NCI-H1092 treated with DMSO at 0.1 percent for 48 hours (cell line): ENCODE data around the gene PSTPIP1.

Source experiments
- DNase-seq: peaks from one replicate; lab custom pipeline; 2025; lab: John Stamatoyannopoulos, UW

Gene PSTPIP1

GRCh38 chr15:77030928-77031375, 36.0 kb downstream of the PSTPIP1 start:
- no peak for DNase-seq

DNA sequence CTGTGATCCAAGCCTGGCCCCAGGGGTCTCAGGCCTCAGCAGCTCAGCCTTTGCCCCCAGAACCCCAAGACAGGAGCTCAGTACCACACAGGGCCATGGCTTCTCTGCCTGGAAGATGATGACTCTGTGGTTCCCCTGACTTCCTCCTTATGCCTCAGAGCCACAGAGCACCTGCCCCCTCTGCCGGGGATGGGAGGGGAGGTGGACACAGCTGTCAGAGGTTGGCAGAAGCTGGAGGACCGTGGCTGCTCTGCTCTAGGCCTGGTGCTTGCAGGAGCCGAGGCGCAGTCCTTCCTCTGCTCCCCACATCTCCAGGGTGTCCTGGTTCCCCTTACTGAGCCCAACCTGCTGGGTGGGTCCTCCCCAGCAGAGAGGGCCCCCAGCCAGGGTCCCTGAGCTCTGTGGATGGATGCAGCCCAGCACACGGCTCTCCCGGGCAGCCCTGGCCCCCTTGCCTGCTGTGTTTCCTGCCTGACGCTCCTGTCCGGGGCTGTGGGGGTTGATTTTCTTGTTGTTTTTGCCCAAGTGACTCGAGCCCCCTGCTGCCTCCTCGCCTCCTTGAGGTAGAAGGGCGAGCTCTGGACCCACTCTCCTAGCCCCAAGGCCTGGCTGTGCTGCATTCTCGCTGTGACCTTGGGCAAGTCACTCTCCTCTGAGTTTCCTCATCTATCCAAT, 36.6 kb downstream of the PSTPIP1 start:
- peak; percentile 30 for DNase-seq

GRCh38 chr15:77032052-77032646, 37.2 kb downstream of the PSTPIP1 start:
- no peak for DNase-seq

DNA sequence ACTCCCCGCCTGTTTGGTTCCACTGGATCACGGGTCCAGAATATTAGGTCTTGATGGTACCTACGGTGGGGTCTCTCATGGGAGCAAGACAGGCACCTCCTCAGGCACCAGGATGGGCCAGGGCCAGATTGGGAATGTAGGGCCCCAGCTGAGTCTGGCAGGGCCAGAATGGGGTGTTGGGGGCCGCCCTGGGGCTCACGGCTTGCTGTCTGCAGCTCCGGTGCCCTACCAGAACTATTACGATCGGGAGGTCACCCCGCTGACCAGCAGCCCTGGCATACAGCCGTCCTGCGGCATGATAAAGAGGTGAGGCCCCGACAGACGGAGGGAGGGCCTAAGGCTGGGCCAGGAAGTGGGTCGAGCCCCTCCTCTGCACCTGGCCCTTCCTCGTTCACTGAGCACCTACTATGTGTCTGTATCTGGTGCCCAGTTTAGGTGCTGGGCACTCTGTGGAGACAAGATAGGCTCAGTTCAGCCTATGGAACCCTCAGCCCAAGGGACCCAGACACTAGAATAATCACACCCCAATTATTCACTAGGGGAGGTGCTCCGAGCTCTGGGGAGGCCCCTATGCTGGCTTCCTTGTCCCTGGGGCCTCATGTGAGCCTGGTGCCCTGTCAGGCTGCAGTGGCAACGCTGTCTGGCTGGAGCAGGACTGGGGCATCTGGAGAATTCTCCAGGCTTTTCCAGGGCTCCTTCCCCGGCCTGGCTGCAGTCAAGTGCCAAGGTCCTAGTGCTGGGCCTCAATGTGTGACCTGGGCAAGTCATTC, 37.9 kb downstream of the PSTPIP1 start:
- no peak for DNase-seq

- no peak for DNase-seq
Observed at GRCh38 chr15:77033417-77033728, 38.4 kb downstream of the PSTPIP1 start.

DNA sequence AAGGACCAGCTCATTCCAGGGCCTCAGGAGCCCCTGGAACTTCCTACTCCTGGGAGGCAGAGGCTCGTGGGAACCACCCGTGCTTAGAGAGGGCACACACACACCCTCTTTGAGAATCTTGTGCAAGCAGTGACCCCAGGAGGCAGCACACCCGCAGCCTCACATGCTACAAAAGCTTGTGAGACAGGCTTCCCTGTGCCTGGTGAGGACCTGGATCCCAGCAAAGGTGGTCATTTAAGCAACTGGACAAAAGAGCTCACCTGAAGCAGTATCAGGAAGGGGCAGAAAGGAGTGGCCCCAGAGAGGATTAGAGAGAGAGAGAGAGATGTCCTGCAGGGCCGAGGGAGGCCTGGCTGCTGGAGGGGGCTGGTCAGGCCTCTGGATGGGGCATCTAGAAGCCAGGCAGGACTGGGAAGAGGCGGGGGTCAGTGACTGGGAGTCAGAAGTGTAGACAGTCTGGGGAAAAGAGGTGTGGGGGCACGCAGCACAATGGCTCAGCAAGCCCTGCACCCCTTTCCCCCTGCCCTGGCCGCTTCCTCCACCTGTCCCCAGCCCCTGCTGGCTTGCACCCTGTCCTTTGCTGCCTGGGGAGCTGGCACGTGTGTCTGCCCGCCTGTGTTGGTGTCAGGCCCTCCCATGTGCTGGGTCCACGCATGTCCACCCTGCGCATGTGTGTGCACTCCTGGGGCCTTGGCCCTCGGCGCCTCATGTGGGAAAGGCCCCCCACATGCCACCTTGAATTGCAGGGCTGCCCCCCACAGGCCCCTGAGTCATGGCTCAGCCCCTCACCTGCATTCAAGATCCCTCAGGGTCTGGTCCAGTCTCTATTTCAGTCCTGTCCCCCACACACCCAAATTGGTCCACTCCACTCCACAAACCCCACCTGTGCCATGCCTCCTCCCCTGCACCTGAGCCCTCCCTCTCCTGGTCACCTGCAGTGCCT, 39.1 kb downstream of the PSTPIP1 start:
- no peak for DNase-seq

DNA sequence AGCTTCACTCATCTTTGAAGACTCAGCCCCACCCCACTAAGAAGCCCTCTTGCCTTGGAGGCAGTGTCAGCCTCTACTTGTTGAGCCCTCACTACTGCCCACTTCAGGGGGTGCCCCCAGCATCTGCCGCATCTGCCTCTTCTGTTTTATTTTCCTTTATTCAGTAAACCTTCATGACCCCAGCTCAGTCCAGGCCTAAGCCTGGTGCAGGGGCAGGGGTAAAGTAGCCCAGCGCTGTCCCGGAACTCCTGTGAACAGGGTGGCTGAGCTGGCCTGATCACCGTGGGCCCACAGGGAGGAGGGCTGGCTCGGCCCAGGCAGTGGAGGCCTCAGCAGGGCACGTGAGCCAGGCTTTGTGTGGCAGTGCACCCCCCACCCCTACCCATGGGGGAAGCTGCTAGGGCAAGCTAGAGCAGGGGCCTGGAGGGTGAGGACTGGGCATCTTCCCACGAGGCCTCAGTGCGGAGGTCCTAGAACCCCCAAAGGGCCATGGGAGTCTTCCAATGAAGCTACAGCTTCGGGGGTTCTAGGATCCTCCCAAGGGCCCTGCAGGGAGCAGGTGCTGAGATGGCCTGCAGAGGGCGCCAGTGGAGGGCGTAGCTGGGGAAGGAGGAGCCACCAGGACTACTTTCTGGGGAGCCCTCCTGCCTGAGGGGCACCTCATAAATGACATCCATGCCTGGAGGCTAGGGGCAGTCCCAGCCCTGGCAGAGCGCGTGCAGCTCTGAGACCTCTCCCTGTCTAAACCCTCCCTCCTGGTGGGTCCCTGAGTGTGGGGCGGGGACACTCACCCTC, 40.0 kb downstream of the PSTPIP1 start:
- DNase-seq = no peak

- DNase-seq = no peak
Observed at GRCh38 chr15:77035584-77035983, 40.7 kb downstream of the PSTPIP1 start.

GRCh38 chr15:77035999-77036471, 41.1 kb downstream of the PSTPIP1 start:
- no peak for DNase-seq

DNA sequence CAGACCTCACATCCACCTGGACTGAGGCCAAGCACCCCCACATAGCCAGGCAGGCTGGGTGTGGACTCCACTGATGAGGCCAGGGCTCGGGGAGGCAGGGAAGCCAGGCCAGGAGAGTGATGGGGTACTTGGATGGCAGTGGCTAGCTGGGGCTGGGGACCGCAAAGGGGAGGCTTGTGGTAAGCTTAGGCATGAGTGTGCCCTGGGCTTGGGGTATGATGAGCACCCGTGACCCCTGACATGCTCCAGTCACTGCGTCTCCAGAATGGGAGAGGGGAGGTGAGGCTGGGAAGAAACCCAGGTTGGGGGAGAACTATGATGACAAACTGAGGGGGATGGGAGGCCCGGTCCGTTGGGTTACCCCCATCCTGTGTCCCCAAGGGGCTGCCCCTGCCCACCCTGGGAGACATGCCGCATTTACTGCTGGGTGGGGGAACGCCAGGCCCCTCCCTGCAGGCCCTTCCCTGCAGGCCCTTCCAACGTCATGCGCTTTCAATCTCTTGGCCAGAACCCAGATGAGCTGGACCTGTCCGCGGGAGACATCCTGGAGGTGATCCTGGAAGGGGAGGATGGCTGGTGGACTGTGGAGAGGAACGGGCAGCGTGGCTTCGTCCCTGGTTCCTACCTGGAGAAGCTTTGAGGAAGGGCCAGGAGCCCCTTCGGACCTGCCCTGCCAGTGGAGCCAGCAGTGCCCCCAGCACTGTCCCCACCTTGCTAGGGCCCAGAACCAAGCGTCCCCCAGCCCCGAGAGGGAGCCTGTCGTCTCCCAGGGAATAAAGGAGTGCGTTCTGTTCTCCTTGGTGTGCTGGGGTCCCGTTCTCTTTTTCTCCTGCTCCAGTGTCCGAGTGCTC, 41.8 kb downstream of the PSTPIP1 start:
- DNase-seq = no peak

GRCh38 chr15:77037388-77038209, 42.7 kb downstream of the PSTPIP1 start:
- DNase-seq = no peak

DNA sequence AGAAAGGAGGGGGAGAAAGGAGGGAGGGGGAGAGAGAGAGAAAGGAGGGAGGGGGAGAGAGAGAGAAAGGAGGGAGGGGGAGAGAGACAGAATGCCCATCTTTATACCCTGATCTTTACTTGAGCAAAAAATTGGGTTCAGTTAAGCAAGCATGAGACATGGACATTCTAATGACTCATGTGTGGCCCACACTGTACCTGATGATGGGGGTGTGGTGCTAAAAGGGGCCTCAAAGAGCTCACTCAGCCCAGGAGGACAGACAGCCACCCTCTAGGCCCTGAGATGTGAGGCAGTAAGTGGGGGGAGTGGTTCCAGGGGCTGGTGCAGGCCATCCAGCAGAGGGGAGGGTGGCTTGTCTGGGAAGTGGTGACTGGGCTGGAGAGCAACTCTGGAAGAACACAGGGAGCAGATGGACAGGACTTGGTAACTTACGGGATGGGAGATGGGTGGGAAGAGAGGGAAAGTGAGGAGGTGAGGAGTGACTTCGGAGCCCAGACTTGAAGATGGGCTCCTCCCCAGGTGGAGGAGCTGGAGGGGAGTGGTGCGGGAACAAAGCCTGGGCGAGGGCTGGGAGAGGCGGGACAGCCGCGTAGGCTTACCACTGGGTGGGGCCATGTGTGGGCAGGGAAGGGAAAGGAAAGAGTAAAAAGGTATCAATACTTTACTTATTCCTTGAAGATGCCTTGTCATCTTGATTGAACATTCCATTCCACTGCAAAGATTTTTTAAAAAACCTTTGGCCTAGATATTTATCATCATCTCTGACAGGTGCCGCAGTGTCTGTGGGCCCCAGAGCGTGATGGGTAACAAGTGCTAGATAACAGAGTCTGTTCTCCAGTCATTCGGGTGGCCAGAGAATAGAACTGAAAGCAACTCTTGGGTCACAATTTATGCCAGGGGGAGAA, 43.6 kb downstream of the PSTPIP1 start:
- DNase-seq = no peak

GRCh38 chr15:77039217-77039533, 44.2 kb downstream of the PSTPIP1 start:
- DNase-seq = no peak

DNA sequence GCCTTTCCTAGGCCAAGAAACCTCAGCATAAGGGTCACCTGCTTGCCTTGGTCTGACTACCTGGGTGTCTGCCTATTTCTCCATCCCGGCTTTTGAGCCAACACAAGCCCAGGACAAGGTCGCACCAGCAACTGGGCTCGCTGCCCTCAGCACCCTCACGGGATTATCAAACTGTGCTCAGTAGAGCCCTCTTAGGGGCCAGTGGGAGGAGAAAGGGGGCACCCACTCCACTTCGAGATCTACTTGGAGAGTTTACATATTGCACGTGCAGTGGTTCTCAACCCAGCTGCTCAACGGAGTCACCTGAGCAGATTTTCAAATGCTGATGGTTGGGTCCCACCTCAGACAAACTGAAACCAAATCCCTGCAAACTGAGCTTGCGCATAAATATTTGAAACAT, 44.9 kb downstream of the PSTPIP1 start:
- DNase-seq = no peak

GRCh38 chr15:77040673-77041072, 45.7 kb downstream of the PSTPIP1 start:
- DNase-seq = no peak

GRCh38 chr15:77042245-77042919, 47.5 kb downstream of the PSTPIP1 start:
- no peak for DNase-seq

- DNase-seq = no peak
Observed at GRCh38 chr15:77042955-77043920, 48.3 kb downstream of the PSTPIP1 start.
